CD8-positive, alpha-beta memory T cell (primary cell): ENCODE data around the gene ATP2B2. TPM values are rescaled to one million over a fixed set of nuclear protein-coding genes. Genes with fewer than 3 reads are reported as not detected.

Experiments
- CTCF ChIA-PET: fragments of 350-600 bp; sonication (Branson Sonifier 250); formaldehyde crosslinking; loops from one replicate; lab custom pipeline; 2021; ENCODE audit warnings: antibody characterized with exemption; lab: Charles Lee
- POLR2A ChIA-PET: fragments of 350-600 bp; sonication (Branson Sonifier 250); formaldehyde crosslinking; loops from one replicate; lab custom pipeline; 2021; ENCODE audit warnings: antibody characterized with exemption; lab: Charles Lee
- DNase-seq, 5 donors: peaks; one replicate each; pipeline versions ENCODE4 v3.0.0 to v3.0.0-alpha.2; 2020 to 2022; ENCODE audit warnings: mixed read lengths in 1 of 5
- H3K27ac ChIP-seq: one replicate; pipeline ENCODE4 v1.7.0; 2013; ENCODE audit warnings: low read depth, mild to moderate bottlenecking, low read length, moderate library complexity
- H3K27me3 ChIP-seq: 2 replicates; pipeline ENCODE4 v1.7.0; 2013; ENCODE audit warnings: low read length, mild to moderate bottlenecking; ENCODE audit not compliant: insufficient read depth, poor library complexity, severe bottlenecking
- H3K36me3 ChIP-seq: 2 replicates; pipeline ENCODE4 v1.7.0; 2013; ENCODE audit warnings: mild to moderate bottlenecking, low read length, moderate library complexity; ENCODE audit not compliant: insufficient read depth
- H3K4me1 ChIP-seq: 2 replicates; pipeline ENCODE4 v1.7.0; 2013; ENCODE audit warnings: mild to moderate bottlenecking, low read length, moderate library complexity; ENCODE audit not compliant: insufficient read depth
- H3K4me3 ChIP-seq: 2 replicates; pipeline ENCODE4 v1.7.0; 2013; ENCODE audit warnings: mild to moderate bottlenecking, low read length
- H3K9me3 ChIP-seq: 2 replicates; pipeline ENCODE4 v1.7.0; 2013; ENCODE audit warnings: mild to moderate bottlenecking, low read length
- H3K27ac Mint-ChIP-seq, 8 donors: one replicate each; pipeline ENCODE4 v1.8.0; 2020 to 2021; ENCODE audit warnings: mixed read lengths in 8 of 8, mild to moderate bottlenecking in 6 of 8, inconsistent platforms in 3 of 8, moderate library complexity in 3 of 8
- H3K27me3 Mint-ChIP-seq, 2 donors: one replicate each; pipeline ENCODE4 v1.8.0; 2020 to 2021; ENCODE audit warnings: mixed read lengths in 2 of 2, mild to moderate bottlenecking in 1 of 2, moderate library complexity in 1 of 2
- H3K36me3 Mint-ChIP-seq, 3 donors: one replicate each; pipeline ENCODE4 v1.8.0; 2020 to 2021; ENCODE audit warnings: mixed read lengths in 3 of 3, inconsistent platforms in 1 of 3, mild to moderate bottlenecking in 1 of 3
- H3K4me1 Mint-ChIP-seq, 3 donors: one replicate each; pipeline ENCODE4 v1.8.0; 2020 to 2021; ENCODE audit warnings: mixed read lengths in 3 of 3, inconsistent platforms in 1 of 3, mild to moderate bottlenecking in 1 of 3
- H3K4me3 Mint-ChIP-seq, 7 donors: one replicate each; pipeline ENCODE4 v1.8.0; 2020 to 2021; ENCODE audit warnings: mixed read lengths in 7 of 7, mild to moderate bottlenecking in 6 of 7, moderate library complexity in 4 of 7, inconsistent platforms in 2 of 7
- H3K9me3 Mint-ChIP-seq, 5 donors: one replicate each; pipeline ENCODE4 v1.8.0; 2020 to 2022; ENCODE audit warnings: mixed read lengths in 5 of 5, mild to moderate bottlenecking in 3 of 5, moderate library complexity in 2 of 5, inconsistent platforms in 1 of 5
- polyA plus RNA-seq: library from polyadenylated mRNA; unstranded; fragments of 300-500 nt; fragmentation: Illumina TruSeq; gene quantifications from one replicate; pipeline ENCODE4 v1.2.3, GENCODE V29; 2021
- total RNA-seq, 2 experiments: library from RNA; stranded (reverse); gene quantifications; one replicate each; pipeline ENCODE4 v1.2.3, GENCODE V29; 2021

Gene ATP2B2
- total and polyA plus RNA-seq, 3 experiments from 2014 or later: not detected

- H3K27ac Mint-ChIP-seq: no peak overlapping the region
- no peak overlapping the region for H3K4me3 Mint-ChIP-seq
- Histone ChIP-seq H3K27ac (no peak overlapping the region), H3K27me3 (no peaks in the 10 kb centered on the region), H3K4me1 (no peaks in the 10 kb centered on the region), H3K36me3 (no peaks in the 10 kb centered on the region), H3K4me3 (no peak overlapping the region), H3K9me3 (no peaks in the 10 kb centered on the region)
- no peak for DNase-seq
- H3K4me1 Mint-ChIP-seq: no peaks in the 10 kb centered on the region
- ChIA-PET POLR2A (no interaction called here), CTCF (no interaction called here)
- H3K9me3 Mint-ChIP-seq: no peaks in the 10 kb centered on the region
- H3K36me3 Mint-ChIP-seq: no peaks in the 10 kb centered on the region
- peaks cover 18 to 54% of the 10 kb centered on the region in 2 donors for H3K27me3 Mint-ChIP-seq
Observed at GRCh38 chr3:10521772-10522441, 16.5 kb upstream of the ATP2B2 start.

- Mint-ChIP-seq H3K4me3 (no peak overlapping the region), H3K27me3 (peaks cover 16 to 37% of the 10 kb centered on the region in 2 donors), H3K4me1 (no peaks in the 10 kb centered on the region), H3K27ac (peak overlapping the region in 1 of 8 donors; percentile 55), H3K36me3 (no peaks in the 10 kb centered on the region), H3K9me3 (no peaks in the 10 kb centered on the region)
- Histone ChIP-seq H3K4me1 (no peaks in the 10 kb centered on the region), H3K27me3 (no peaks in the 10 kb centered on the region), H3K27ac (no peak overlapping the region), H3K4me3 (no peak overlapping the region), H3K9me3 (no peaks in the 10 kb centered on the region), H3K36me3 (no peaks in the 10 kb centered on the region)
- ChIA-PET POLR2A (no interaction called here), CTCF (no interaction called here)
- no peak for DNase-seq
Observed at GRCh38 chr3:10520072-10520471, 14.7 kb upstream of the ATP2B2 start.

GRCh38 chr3:10519236-10519635 is 13.8 kb upstream of the ATP2B2 start:
- CTCF ChIA-PET: no interaction called here
- no peak for DNase-seq
- H3K4me1 ChIP-seq: no peaks in the 10 kb centered on the region

GRCh38 chr3:10518506-10519150 is 13.2 kb upstream of the ATP2B2 start:
- DNase-seq: peak in 1 of 5 donors; percentile 7
- Histone ChIP-seq H3K36me3 (no peaks in the 10 kb centered on the region), H3K27me3 (no peaks in the 10 kb centered on the region), H3K27ac (no peak overlapping the region), H3K4me3 (no peak overlapping the region), H3K4me1 (no peaks in the 10 kb centered on the region), H3K9me3 (no peaks in the 10 kb centered on the region)
- H3K9me3 Mint-ChIP-seq: no peaks in the 10 kb centered on the region
- CTCF ChIA-PET: no interaction called here
- no peaks in the 10 kb centered on the region for H3K4me1 Mint-ChIP-seq
- POLR2A ChIA-PET: no interaction called here
- H3K4me3 Mint-ChIP-seq: no peak overlapping the region
- H3K27ac Mint-ChIP-seq: peak overlapping the region in 1 of 8 donors; percentile 67
- peaks cover 4 to 25% of the 10 kb centered on the region in 2 donors for H3K27me3 Mint-ChIP-seq
- H3K36me3 Mint-ChIP-seq: no peaks in the 10 kb centered on the region

More at GRCh38 chr3:10519236-10519635, 13.8 kb upstream of the ATP2B2 start:
- H3K27ac ChIP-seq: no peak overlapping the region
- Mint-ChIP-seq H3K27me3 (peaks cover 10 to 30% of the 10 kb centered on the region in 2 donors), H3K36me3 (no peaks in the 10 kb centered on the region), H3K4me1 (no peaks in the 10 kb centered on the region), H3K9me3 (no peaks in the 10 kb centered on the region), H3K4me3 (no peak overlapping the region), H3K27ac (no peak overlapping the region)
- H3K27me3 ChIP-seq: no peaks in the 10 kb centered on the region
- H3K4me3 ChIP-seq: no peak overlapping the region
- no peaks in the 10 kb centered on the region for H3K36me3 ChIP-seq
- POLR2A ChIA-PET: no interaction called here
- no peaks in the 10 kb centered on the region for H3K9me3 ChIP-seq

GRCh38 chr3:10517627-10518026 is 12.2 kb upstream of the ATP2B2 start:
- Histone ChIP-seq H3K36me3 (no peaks in the 10 kb centered on the region), H3K4me3 (no peak overlapping the region), H3K27me3 (no peaks in the 10 kb centered on the region), H3K27ac (no peak overlapping the region), H3K4me1 (no peaks in the 10 kb centered on the region), H3K9me3 (no peaks in the 10 kb centered on the region)
- peaks cover 0 to 25% of the 10 kb centered on the region in 2 donors for H3K27me3 Mint-ChIP-seq
- H3K4me1 Mint-ChIP-seq: no peaks in the 10 kb centered on the region
- H3K27ac Mint-ChIP-seq: no peak overlapping the region
- CTCF ChIA-PET: no interaction called here
- POLR2A ChIA-PET: no interaction called here
- H3K36me3 Mint-ChIP-seq: no peaks in the 10 kb centered on the region
- no peaks in the 10 kb centered on the region for H3K9me3 Mint-ChIP-seq
- DNase-seq: peak in 1 of 5 donors; percentile 10
- H3K4me3 Mint-ChIP-seq: no peak overlapping the region

GRCh38 chr3:10516544-10517452 is 11.4 kb upstream of the ATP2B2 start:
- no peaks in the 10 kb centered on the region for H3K27me3 ChIP-seq
- H3K27ac Mint-ChIP-seq: peak overlapping the region in 1 of 8 donors; percentile 47
- H3K9me3 Mint-ChIP-seq: no peaks in the 10 kb centered on the region
- DNase-seq: peak in 1 of 5 donors; percentile 21
- peaks cover 0 to 18% of the 10 kb centered on the region in 2 donors for H3K27me3 Mint-ChIP-seq
- no peak overlapping the region for H3K4me3 Mint-ChIP-seq
- no peak overlapping the region for H3K27ac ChIP-seq
- no peaks in the 10 kb centered on the region for H3K36me3 ChIP-seq
- no peaks in the 10 kb centered on the region for H3K36me3 Mint-ChIP-seq
- H3K4me3 ChIP-seq: no peak overlapping the region
- H3K4me1 Mint-ChIP-seq: no peaks in the 10 kb centered on the region
- H3K4me1 ChIP-seq: no peaks in the 10 kb centered on the region
- CTCF ChIA-PET: no interaction called here
- H3K9me3 ChIP-seq: no peaks in the 10 kb centered on the region
- POLR2A ChIA-PET: no interaction called here

GRCh38 chr3:10515884-10516495 is 10.6 kb upstream of the ATP2B2 start:
- no peak overlapping the region for H3K27ac Mint-ChIP-seq
- H3K4me3 ChIP-seq: no peak overlapping the region
- peaks cover 0 to 15% of the 10 kb centered on the region in 2 donors for H3K27me3 Mint-ChIP-seq
- H3K9me3 ChIP-seq: no peaks in the 10 kb centered on the region
- peak in 1 of 5 donors; percentile 7 for DNase-seq
- CTCF ChIA-PET: interaction anchor here (1.4 kb wide), 1 partner anchor 24 kb away, joined by 3 read pairs; no protein-coding TSS in a partner anchor
- no peaks in the 10 kb centered on the region for H3K4me1 ChIP-seq
- H3K36me3 ChIP-seq: no peaks in the 10 kb centered on the region
- H3K9me3 Mint-ChIP-seq: no peaks in the 10 kb centered on the region
- H3K36me3 Mint-ChIP-seq: no peaks in the 10 kb centered on the region
- no peak overlapping the region for H3K27ac ChIP-seq
- H3K27me3 ChIP-seq: no peaks in the 10 kb centered on the region
- POLR2A ChIA-PET: no interaction called here
- H3K4me3 Mint-ChIP-seq: no peak overlapping the region
- no peaks in the 10 kb centered on the region for H3K4me1 Mint-ChIP-seq
